HFF-Myc (cell line): Measurements from ENCODE around the gene UVRAG.

Source experiments
- DNase-seq: peaks from one replicate; pipeline ENCODE4 v3.0.0-alpha.2; 2011; ENCODE audit warnings: low read depth; ENCODE audit errors: extremely low read depth
- H3K4me3 ChIP-seq: replicated peaks from 2 replicates; pipeline ENCODE4 v1.5.1; 2011; ENCODE audit warnings: low read depth, mild to moderate bottlenecking, control low read depth, low read length
- TF ChIP-seq, protein P1 (sequence below): IDR thresholded peaks from 2 replicates; pipeline ENCODE4 v1.5.1; 2012; ENCODE audit warnings: mild to moderate bottlenecking, low read depth, low read length, control low read depth; ENCODE audit errors: missing control alignments

Gene UVRAG

DNA sequence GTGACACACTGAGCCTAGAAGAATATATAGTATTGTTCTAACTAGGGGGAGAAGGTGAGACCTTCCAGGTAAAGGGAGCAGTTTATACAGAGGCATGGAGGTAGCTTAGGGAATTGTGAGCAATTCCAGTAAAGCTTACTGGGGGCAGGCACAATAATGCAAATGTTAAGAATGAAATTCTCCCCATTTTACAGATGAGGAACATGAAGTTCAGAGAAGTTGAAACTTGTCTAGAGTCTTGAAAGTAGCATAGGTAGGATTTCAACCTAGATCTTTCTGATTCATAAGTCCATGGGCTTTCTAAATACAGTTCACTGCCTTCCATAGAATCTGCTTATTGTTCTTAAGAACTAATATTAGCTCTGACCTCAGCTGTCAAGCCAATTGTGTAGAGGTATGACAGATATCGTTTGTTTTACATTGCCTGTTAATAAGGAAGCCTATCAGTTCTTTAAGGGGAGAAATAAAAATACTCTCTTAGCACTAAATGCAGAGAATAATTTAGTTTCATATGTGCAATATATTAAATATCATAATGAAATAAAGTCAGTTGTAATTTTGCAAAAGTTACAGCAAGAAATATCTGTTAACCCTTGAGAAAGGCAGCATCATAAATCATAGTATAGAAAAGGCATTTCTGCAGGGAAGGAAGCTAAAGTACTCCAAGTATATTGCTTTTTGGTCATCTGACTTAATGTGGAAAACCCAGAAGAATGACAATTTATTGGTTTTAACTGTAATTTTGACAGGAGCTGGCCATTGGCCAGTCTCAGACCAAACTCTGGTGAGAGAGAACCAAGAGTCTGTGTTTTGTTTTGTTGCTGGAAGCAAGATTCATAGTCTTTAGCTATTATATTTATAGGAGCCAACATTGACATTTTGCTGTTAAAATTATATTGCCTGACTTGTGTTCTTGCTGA, 181.8 kb downstream of the UVRAG start:
- no peak overlapping the region for H3K4me3 ChIP-seq
- no peak for DNase-seq
- TF ChIP-seq, protein P1, sequence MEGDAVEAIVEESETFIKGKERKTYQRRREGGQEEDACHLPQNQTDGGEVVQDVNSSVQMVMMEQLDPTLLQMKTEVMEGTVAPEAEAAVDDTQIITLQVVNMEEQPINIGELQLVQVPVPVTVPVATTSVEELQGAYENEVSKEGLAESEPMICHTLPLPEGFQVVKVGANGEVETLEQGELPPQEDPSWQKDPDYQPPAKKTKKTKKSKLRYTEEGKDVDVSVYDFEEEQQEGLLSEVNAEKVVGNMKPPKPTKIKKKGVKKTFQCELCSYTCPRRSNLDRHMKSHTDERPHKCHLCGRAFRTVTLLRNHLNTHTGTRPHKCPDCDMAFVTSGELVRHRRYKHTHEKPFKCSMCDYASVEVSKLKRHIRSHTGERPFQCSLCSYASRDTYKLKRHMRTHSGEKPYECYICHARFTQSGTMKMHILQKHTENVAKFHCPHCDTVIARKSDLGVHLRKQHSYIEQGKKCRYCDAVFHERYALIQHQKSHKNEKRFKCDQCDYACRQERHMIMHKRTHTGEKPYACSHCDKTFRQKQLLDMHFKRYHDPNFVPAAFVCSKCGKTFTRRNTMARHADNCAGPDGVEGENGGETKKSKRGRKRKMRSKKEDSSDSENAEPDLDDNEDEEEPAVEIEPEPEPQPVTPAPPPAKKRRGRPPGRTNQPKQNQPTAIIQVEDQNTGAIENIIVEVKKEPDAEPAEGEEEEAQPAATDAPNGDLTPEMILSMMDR = no peak

GRCh38 chr11:76004400-76004799, 189.4 kb downstream of the UVRAG start:
- no peak overlapping the region for H3K4me3 ChIP-seq
- TF ChIP-seq, protein P1 = no peak
- no peak for DNase-seq

DNA sequence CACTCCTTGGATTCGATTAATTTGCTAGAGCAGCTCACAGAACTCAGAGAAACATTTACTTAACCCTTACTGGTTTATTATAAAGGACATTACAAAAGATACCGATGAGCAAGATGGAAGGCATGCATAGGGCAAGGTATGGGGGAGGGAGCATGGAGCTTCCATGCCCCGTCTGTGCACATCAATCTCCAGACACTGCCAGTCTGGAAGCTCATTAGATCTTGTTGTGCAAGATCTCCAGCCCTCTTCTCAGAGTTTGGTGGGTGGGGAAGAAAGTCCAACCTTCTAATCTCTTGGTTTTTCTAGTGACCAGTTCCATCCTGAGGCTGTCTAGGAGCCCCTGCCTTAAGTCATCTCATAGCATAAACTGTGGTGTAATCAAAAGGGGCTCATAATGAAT, 190.7 kb downstream of the UVRAG start:
- TF ChIP-seq, protein P1 = no peak
- no peak overlapping the region for H3K4me3 ChIP-seq
- no peak for DNase-seq

DNA sequence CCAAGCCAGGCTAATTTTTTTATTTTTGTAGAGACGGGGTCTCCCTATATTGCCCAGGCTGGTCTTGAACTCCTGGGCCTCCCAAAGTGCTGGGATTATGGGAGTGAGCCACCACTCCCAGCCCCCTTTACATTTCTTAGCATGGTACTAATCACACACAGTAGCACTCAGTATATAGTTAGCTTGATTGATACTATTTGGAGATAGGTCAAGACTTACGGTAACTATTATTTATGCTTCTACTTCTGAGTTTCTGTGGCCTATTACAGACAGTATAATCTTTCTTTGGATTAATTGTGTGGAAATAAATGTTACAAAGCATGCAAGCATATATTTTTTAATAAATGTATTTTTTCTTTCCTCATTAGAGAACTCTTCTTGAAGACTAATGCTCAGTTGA, 192.2 kb downstream of the UVRAG start:
- TF ChIP-seq, protein P1 = no peak
- DNase-seq = no peak
- no peak overlapping the region for H3K4me3 ChIP-seq

- TF ChIP-seq, protein P1 = no peak
- H3K4me3 ChIP-seq = no peak overlapping the region
- DNase-seq = no peak
Observed at GRCh38 chr11:76008474-76008873, 193.5 kb downstream of the UVRAG start.

DNA sequence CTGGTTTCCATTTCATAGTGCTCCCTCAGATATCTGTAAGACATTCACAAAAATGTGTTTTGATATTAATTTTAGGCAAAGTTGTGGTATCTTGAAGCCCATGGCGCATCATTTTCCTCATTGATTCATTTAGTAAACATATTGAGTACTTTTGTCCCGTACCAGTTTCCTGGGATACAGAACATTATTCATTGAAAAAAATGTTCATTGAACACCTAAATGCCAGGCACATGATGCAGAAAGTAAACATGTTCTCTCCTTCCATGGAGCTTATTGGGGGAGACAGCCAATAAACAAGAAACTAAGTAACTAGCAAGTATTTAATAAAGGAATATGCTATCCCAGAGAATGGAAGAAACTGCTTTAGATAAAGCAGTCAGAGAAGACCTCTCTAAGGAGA, 195.0 kb downstream of the UVRAG start:
- H3K4me3 ChIP-seq = no peak overlapping the region
- TF ChIP-seq, protein P1 = no peak
- DNase-seq = no peak
